Gastrocnemius medialis (tissue), 4 donors: ENCODE data around the gene ZWILCH.

ENCODE experiments used
- CTCF ChIP-seq, 5 experiments: fragments of 450-650 bp in 3 of 5; fragments of 200-600 bp in 2 of 5; sonication (generic) in 2 of 5; IDR thresholded peaks in 4 of 5; conservative IDR thresholded peaks in 1 of 5; 1 replicate in 4 of 5; 2 replicates in 1 of 5; pipeline ENCODE4 v1.5.1; 2016 to 2019; ENCODE audit warnings: antibody characterized with exemption in 5 of 5, mild to moderate bottlenecking in 3 of 5, moderate library complexity in 3 of 5
- POLR2A ChIP-seq, 2 donors: fragments of 450-650 bp; IDR thresholded peaks; one replicate each; pipeline ENCODE4 v1.6.1; 2017; ENCODE audit warnings: antibody characterized with exemption in 2 of 2, mild to moderate bottlenecking in 2 of 2, moderate library complexity in 2 of 2

GRCh38 chr15:66586155-66586976 is 81.2 kb downstream of the ZWILCH start:
- TF ChIP-seq CTCF (IDR thresholded peaks at IDR 0.05 in 4 of 5, conservative IDR thresholded peaks at IDR 0.05 in 1 of 5) (no peak), POLR2A (IDR thresholded peaks at IDR 0.05) (no peak)
